HG03135 (cell line): ENCODE data around the gene FNDC1.
A peak's percentile ranks its signal among the peaks of the same experiment; 100 is the strongest.

Experiments used
- ATAC-seq: cut with Tn5 transposase; IDR thresholded peaks from one replicate; pipeline ENCODE4 v1.9.1; 2021; ENCODE audit warnings: mild to moderate bottlenecking, moderate library complexity; ENCODE audit not compliant: unreplicated experiment

Gene FNDC1

DNA sequence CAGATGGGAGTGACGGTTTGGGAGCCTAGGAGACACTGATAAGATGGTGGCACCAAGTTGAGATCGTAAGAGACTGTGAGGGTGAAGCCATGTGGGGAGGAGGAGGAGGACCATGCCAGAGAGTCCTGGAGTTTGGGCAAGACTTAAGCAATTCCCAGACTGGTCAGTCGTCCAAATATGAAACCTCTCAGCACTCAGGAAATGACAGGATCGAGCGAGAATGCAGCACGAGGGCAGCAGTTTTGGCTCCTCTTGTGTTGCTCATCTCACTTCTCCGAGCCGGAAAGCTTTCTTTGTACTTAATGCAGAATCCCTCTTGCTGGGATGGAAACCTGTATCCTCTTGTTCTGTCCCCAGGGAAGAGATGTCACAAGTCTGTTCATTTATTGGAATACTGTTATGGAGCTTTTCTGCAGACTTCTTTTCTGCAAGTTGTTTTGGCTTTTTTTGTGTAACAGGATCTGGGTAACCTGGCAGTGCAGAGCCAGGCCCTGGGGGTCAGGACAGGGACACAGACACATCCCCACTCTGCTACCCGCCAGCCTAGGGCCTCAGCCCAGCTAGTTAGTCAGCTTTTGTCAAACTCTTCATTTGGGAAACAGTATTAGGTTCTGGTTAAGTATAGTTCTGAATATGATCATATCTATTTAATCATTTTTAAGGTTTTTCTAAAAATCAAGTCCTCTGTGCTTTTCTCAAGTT is 34.3 kb downstream of the FNDC1 start:
- ATAC-seq, result no peak

DNA sequence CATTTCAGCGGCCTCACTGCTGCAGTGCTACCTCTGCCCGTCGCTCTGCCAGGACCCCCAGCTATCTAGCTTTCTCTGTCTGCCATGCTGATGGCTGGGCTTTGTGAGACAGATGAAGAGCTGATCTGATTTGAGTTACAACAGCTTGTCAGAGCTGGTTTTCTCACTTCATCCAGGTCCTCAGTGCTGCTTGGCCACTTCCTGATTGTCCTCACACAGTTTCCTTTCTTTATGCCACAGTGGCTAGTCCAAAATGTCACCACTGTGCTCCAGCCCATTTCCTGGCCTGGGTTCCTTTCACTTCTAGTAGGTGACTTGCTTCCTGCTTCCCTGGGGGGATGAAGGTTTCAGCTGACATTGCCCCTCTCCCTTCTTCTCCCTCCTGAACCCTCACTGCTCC is 35.4 kb downstream of the FNDC1 start:
- no peak for ATAC-seq

DNA sequence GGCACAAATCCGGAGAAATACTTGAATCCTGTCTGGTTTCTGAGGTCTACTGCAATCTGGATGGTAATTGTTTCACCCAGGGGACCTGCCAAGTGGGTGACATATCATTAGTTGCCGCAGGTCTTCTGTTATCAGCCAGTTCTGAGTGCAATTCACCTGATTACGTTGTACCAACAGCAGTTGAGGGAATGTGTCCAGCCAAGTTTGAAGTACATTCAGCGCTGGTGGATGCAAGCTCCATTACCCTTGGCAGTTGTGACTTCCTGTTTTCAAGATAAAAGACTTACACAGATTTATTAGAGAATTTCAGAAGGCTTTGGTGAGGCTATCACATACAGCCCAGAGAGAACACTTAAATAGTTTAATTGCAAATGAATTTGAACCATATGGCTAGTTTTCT is 42.8 kb downstream of the FNDC1 start:
- ATAC-seq, result no peak

DNA sequence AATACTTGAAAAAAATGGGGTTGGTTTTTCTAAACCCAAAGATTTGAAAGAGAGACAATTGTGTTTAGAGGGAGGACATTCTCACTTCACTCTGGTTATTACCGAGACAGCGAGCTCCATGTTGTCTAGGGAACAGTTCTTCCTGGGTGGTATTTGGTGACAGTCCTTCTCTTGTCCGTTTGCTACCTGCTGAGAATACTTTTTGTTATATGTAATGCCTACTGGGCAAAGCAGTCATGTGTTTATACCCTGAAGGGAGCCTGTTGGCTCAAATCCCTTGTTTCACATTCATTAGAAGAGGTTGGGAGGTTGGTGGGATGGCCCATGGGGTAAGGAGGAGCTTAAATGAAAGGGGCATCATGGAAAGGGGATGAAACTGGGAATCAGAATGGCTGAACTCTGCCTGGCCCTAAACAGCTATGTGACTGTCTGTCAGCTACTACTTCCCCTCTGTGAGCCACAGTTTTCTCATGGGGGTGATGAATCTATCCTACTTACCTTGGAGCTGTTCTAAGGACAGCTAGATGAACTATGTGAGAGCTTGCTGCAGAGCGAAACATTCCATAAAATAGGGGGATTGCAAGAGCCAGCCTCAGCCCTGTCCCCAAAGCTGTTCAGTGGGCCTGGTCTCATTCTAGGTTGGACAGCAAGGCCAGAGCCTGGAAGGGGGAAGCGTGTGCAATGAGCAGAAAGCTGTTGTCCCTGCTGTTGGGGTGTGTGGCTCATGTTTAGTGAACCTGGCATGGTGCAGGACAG is 43.5 kb downstream of the FNDC1 start:
- ATAC-seq, result no peak

DNA sequence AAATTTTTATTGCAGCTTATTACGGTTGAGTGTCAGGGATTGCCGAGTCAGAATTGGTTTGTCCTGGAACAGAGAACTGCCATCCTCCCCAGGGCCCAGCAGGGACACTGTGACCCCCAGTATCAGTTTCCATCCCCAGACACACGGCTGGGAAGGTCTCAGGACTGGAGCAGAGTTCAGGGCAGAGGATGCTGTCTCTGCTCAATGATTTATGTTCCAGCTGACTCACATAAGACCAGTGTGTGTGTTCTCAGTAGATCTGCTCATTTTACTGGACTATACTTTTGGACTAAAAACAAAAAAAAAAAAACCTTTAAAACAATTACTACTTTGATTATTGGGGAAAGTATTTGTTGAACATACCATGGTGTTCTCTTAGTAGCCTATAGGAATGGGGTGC is 44.2 kb downstream of the FNDC1 start:
- ATAC-seq, result no peak

DNA sequence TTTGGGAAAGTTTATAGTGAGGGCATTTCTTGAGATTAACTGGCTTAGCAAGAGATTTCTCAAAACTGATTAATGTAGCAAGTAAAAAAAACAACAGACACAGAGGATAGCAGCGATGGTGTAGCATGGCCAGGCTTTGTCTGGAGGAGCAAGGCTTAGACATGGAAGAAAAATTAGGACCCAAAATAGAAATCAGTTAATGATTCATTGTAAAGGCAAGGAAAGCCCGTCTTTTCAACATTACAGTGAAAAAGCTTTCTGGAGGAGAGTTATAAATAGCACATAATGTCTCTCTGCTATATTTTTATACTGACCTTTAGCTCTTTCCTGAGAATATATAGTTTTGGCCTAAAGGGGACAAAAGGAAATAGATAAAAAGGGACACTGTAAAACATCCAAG is 45.1 kb downstream of the FNDC1 start:
- ATAC-seq, result no peak

DNA sequence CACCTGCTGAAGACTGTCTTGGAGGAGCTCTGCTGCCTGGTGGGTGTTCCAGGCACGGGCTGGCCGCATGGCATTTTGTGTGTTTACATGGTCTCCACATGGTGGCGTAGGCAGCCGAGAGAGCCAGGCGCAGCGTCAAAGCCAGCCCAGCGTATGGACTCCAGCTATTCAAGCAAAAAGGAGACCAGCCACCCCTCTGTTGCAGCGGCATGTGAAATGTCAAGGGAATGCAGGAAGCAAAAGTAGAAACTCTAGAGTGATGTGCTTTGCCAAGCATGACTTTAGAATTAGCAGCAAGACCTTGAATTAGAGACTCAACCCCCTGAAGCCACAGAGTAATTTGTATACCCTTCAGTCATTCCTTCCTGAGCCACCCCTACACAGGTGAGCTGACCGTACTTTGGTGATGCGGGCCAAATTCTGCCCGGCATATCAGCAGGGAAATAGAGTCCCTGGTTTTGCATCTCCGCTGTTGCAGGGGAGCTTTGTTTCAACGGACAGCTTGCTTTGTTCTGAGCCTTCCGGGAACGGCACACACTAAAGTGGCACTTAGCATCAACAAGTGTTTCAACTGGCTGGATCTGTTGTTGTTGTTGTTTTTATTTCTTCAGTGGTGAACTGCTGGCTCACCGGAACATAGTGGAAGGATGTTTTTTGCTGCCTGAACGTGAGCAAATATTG is 48.5 kb downstream of the FNDC1 start:
- peak; percentile 59 for ATAC-seq

DNA sequence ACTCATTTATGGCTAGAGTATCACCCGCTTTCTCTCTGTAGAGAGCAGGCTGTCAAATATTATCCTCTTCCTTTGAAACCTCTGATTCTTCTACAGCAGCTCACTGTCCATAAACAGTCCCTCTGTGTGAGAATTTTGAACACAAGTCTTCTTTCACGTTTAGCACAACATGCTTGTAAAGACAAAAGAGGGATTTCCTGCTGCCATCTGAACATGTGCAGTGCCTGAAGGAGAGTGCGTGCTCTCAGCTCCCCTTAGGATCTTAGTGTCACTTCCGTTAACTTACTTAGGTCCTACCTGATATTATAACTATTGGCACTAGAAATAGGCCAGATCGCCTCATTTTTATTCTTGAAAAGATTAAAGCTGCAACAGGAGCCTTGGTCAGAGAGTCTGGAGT is 50.9 kb downstream of the FNDC1 start:
- ATAC-seq, result no peak

DNA sequence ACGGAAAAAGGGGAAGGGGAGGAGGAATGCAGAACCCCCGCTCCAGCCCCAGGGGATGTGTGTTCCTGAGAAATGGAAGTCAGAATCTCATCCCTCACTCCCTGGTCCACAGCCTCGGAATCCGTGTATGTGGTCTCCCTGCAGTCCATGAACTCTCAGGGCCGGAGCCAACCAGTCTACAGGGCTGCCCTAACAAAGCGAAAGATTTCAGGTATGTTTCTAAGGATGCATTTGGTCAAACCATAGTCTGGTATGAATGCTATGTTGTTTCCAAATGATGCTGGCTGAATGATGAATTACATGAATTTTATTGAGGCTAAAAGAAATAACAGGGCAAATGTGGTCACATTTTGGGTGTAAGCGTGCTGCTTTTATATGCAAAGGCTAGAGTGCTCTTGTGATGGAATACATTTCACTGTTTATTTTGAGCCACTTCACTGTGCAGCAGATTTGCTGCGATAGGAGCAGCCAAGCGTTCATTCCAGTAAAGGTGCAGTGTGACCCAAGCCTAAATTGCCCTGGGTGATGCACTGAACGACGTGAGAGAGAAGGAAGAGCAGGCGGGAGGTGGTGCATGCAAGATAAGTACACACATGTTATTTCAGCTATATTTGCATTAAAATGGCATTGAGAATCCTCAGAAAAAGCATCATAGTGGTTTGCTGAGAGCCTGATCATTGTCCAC is 52.4 kb downstream of the FNDC1 start:
- no peak for ATAC-seq

DNA sequence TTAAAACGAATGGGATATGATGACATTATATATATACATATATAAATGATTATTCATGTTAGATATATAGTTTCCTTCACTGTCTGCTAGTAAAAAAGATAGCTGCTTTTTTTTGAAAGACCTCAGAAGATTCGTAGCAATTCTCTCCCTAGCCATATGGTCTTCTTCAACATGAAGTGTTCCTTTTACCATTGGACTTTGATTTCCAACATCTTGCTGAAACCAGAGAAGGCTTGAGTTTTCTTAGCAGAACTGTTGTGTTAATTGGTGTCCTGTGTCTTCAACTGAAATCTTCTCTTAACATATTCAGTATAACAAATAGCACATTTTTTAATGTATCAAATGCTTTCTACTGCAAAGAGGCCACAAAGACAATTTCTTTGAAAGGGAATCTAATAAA is 55.3 kb downstream of the FNDC1 start:
- ATAC-seq, result no peak

DNA sequence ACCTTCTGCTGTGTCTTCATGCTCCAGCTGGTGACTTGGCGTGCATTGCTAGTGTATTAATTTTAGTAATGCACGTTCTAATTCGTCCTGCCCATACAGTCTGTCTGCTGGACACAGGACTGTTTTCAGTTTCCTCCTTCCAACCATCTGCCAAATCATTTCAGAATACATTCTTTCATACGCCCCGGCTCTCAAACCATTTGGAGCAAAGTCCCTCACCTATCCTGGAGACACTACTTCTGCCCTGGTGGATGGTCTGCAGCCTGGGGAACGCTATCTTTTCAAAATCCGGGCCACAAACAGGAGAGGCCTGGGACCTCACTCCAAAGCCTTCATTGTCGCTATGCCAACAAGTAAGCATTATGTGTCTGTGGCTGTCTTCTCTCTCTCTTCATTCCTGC is 60.5 kb downstream of the FNDC1 start:
- ATAC-seq, result no peak

DNA sequence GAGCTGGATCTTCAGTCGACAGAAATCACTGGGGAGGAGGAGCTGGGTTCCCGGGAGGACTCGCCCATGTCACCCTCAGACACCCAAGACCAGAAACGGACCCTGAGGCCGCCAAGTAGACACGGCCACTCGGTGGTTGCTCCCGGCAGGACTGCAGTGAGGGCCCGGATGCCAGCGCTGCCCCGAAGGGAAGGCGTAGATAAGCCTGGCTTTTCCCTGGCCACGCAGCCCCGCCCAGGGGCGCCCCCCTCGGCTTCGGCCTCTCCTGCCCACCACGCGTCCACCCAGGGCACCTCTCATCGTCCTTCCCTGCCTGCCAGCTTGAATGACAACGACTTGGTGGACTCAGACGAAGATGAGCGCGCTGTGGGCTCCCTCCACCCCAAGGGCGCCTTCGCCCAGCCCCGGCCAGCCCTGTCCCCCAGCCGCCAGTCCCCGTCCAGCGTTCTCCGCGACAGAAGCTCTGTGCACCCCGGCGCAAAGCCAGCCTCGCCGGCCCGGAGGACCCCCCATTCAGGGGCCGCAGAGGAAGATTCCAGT is 63.0 kb downstream of the FNDC1 start:
- no peak for ATAC-seq

DNA sequence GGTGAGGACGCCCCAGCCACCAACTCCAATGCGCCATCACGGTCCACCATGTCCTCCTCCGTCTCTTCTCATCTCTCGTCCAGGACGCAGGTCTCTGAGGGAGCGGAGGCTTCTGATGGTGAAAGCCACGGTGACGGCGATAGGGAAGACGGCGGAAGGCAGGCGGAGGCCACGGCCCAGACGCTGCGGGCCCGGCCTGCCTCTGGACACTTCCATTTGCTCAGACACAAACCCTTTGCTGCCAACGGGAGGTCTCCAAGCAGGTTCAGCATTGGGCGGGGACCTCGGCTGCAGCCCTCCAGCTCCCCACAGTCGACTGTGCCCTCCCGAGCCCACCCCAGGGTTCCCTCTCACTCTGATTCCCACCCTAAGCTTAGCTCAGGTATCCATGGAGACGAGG is 63.6 kb downstream of the FNDC1 start:
- no peak for ATAC-seq

DNA sequence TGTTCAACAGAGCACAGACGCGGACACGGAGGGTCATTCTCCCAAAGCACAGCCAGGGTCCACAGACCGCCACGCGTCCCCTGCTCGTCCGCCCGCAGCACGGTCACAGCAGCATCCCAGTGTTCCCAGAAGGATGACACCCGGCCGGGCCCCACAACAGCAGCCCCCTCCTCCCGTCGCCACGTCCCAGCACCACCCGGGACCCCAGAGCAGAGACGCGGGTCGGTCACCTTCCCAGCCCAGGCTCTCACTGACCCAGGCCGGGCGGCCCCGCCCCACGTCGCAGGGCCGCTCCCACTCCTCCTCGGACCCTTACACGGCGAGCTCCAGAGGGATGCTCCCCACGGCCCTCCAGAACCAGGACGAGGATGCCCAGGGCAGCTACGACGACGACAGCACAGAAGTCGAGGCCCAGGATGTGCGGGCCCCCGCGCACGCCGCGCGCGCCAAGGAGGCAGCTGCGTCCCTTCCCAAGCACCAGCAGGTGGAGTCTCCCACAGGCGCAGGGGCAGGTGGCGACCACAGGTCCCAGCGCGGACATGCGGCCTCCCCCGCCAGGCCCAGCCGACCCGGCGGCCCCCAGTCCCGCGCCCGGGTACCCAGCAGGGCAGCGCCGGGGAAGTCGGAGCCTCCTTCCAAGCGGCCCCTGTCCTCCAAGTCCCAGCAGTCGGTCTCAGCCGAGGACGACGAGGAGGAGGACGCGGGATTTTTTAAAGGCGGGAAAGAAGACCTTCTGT is 64.3 kb downstream of the FNDC1 start:
- no peak for ATAC-seq

DNA sequence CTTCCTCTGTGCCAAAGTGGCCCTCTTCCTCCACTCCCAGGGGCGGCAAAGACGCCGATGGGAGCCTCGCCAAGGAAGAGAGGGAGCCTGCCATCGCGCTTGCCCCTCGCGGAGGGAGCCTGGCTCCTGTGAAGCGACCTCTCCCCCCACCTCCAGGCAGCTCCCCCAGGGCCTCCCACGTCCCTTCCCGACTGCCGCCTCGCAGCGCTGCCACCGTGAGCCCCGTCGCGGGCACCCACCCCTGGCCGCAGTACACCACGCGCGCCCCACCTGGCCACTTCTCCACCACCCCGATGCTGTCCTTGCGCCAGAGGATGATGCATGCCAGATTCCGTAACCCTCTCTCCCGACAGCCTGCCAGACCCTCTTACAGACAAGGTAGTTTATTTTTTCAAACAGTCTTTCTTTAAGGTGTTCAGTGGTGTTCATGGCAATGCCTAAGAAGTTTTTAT is 64.9 kb downstream of the FNDC1 start:
- ATAC-seq, result no peak

DNA sequence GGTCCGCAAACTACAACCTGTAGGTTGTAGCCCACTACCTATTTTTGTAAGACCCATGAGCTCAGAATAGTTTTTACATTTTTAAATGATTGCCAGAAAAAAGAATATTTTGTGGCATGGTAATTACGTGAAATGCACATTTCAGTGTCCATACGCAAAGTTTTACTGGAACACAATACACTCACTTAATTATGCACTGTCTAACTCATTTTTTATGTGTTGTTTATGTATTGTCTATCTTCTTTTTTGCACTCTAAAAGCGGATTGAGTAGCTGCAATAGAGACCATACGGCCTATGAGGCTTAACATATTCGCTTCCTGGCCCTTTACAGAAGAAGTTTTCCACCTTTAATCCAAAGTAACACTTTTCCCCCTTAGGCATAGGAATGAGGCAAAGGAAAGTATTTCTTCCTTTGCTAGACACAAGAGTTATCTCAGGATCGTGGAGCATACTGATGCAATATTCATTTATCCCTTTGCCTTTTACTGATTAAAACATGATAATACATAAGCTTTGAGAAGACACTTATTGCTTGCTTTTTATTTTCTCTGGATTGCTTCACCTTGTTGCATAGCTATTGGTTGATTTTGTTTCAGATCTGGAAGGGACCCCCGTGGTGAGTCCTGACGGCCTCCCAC is 69.8 kb downstream of the FNDC1 start:
- ATAC-seq, result no peak

DNA sequence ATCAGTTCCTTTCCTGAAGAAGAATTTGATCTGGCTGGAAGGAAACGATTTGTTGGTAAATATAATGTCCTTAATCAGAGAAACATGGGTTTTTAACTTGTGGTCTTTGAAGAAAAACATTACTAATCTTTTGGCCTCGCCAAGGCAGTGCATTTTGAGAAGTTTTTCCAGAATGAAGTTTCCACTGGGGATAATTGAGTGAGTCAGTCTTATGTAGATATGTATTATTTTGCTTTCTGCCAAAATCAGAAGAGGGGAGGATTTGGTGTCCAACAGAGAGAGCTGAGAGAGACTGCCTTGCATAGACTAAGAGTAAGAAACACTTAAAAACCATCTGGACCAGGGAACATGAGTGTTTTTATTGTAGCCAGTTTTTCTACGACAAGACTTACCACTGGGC is 79.9 kb downstream of the FNDC1 start:
- ATAC-seq, result no peak

DNA sequence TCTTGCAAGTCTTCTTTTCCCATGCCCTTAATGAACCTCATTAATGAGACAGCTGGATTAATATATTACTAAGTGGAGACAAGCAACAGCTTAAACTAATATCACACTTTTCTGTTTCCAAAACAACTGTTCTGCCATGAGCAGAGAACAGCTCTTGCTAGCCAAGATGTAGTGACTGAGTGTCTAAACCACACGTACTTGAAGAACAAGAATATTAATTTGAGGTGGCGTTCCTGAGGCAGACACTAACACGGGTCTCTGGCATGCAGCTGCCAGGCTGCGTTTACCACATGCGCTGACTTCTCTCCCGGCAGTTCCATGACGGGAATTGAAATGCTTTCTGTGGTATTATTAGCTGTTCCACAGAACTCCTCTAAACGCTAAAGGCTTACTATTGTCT is 80.6 kb downstream of the FNDC1 start:
- ATAC-seq, result no peak

DNA sequence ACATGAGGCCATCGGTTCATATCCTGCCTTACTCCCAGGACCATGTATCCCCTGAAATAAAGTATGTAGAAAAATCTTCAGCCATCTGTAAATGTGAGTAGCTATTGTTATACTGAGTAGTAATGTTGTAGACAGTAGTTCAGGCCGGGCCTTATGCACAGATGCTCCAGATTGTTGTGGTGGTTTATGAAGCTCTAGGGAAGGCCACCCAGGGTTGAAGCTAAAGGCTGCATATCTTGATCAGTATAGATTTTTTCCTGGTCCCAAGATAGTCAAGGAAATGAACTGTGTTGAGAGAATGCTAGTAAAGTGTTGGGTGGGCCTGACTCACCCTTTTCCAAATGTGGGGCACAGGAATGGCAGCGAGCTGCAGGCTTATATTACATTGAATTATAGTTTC is 81.4 kb downstream of the FNDC1 start:
- no peak for ATAC-seq

DNA sequence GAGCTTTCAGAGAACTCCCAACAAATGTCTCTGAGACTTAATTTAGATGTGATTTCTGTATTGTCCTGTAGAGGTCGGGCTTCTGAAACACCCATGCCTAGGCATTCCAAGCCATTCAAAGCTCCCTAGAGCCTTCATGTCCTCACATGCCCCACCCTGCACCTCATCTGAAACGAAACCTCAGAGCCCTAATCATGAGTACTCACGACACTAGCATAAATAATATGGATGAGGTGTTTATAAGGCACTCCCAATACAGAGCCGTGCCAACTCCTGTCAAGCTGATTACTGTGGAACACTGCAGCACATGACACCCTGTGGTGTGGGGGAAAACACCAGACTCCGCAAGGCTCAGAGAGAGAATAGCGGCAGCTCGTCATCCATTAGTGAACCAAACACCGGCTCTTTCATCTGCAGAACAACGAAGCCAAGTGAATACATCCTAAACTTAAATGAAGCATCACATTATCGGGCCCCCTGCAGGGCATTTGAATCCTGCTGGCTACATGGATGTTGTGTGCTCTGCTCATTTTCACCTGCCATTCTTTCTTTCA is 83.8 kb downstream of the FNDC1 start:
- ATAC-seq, result peak; percentile 57
